ENCODE data around the gene SLC12A4. TPM values are rescaled to one million over a fixed set of nuclear protein-coding genes. Genes with fewer than 3 reads are reported as not detected.

The SLC12A4 gene
- total RNA-seq, 1 experiment from 2014 or later = 107 TPM

GRCh38 chr16:67965668-67966548 is 2.5 kb downstream of the SLC12A4 start:
- Mint-ChIP-seq H3K9me3 (ENCODE audit: unreplicated experiment) (no peaks in the 10 kb centered on the region), H3K4me1 (ENCODE audit: insufficient read depth, unreplicated experiment) (peaks cover 50% of the 10 kb centered on the region), H3K27ac (ENCODE audit: low read depth, unreplicated experiment) (peak overlapping the region; percentile 77), H3K27me3 (ENCODE audit: insufficient read depth, unreplicated experiment) (no peaks in the 10 kb centered on the region), H3K4me3 (ENCODE audit: unreplicated experiment) (peak overlapping the region; percentile 82), H3K36me3 (ENCODE audit: insufficient read depth, unreplicated experiment) (peaks cover 35% of the 10 kb centered on the region)
- no TSS peak for BruUV-seq (replicated peaks)
- ChIA-PET CTCF (interaction anchor here (0.7 to 1.1 kb wide), 3 partner anchors 30 to 89 kb away, joined by 3 read pairs; no protein-coding TSS in a partner anchor), POLR2A (interaction anchor here (0.5 to 5.0 kb wide), 16 partner anchors 9 to 271 kb away, joined by 3 to 40 read pairs (median 4); partner anchors contain the start of genes DDX28, DUS2 and PSMB10)
- TF ChIP-seq CTCF (IDR thresholded peaks at IDR 0.05; ENCODE audit: unreplicated experiment) = no peak
- DNase-seq (ENCODE audit: unreplicated experiment) = peak; percentile 35
- intact Hi-C loops (cut with micrococcal nuclease) = loop anchor here (2.0 to 5.0 kb wide), 2 partner anchors 75 to 271 kb away; partner anchors contain the start of gene ESRP2

GRCh38 chr16:67964477-67965131 is 3.8 kb downstream of the SLC12A4 start:
- intact Hi-C loops (cut with micrococcal nuclease) = loop anchor here (5.0 kb wide), 1 partner anchor 273 kb away; the partner anchor contains the start of gene ESRP2
- peak overlapping the region; percentile 77 for H3K27ac Mint-ChIP-seq (ENCODE audit: low read depth, unreplicated experiment)
- peaks cover 62% of the 10 kb centered on the region for H3K4me1 Mint-ChIP-seq (ENCODE audit: insufficient read depth, unreplicated experiment)
- no peaks in the 10 kb centered on the region for H3K9me3 Mint-ChIP-seq (ENCODE audit: unreplicated experiment)
- no peak for TF ChIP-seq CTCF (IDR thresholded peaks at IDR 0.05; ENCODE audit: unreplicated experiment)
- POLR2A ChIA-PET = interaction anchor here (1.0 to 5.0 kb wide), 5 partner anchors 10 to 120 kb away, joined by 3 to 40 read pairs (median 6); partner anchors contain the start of genes DDX28, DUS2, NFATC3 and PSMB10
- DNase-seq (ENCODE audit: unreplicated experiment) = no peak
- H3K27me3 Mint-ChIP-seq (ENCODE audit: insufficient read depth, unreplicated experiment) = no peaks in the 10 kb centered on the region
- H3K36me3 Mint-ChIP-seq (ENCODE audit: insufficient read depth, unreplicated experiment) = peaks cover 48% of the 10 kb centered on the region
- BruUV-seq (replicated peaks) = no TSS peak
- CTCF ChIA-PET = interaction anchor here (0.6 to 0.8 kb wide), 4 partner anchors 22 to 288 kb away, joined by 3 to 4 read pairs (median 3); no protein-coding TSS in a partner anchor
- H3K4me3 Mint-ChIP-seq (ENCODE audit: unreplicated experiment) = no peak overlapping the region

GRCh38 chr16:67963662-67964321 is 4.6 kb downstream of the SLC12A4 start:
- Mint-ChIP-seq H3K27ac (ENCODE audit: low read depth, unreplicated experiment) (no peak overlapping the region), H3K36me3 (ENCODE audit: insufficient read depth, unreplicated experiment) (peaks cover 56% of the 10 kb centered on the region), H3K9me3 (ENCODE audit: unreplicated experiment) (no peaks in the 10 kb centered on the region), H3K4me3 (ENCODE audit: unreplicated experiment) (no peak overlapping the region), H3K4me1 (ENCODE audit: insufficient read depth, unreplicated experiment) (peaks cover 63% of the 10 kb centered on the region), H3K27me3 (ENCODE audit: insufficient read depth, unreplicated experiment) (no peaks in the 10 kb centered on the region)
- intact Hi-C loops (cut with micrococcal nuclease) = no loop called here
- DNase-seq (ENCODE audit: unreplicated experiment) = no peak
- BruUV-seq (replicated peaks) = no TSS peak
- no peak for TF ChIP-seq CTCF (IDR thresholded peaks at IDR 0.05; ENCODE audit: unreplicated experiment)
- CTCF ChIA-PET = interaction anchor here (0.6 to 1.9 kb wide), 4 partner anchors 23 to 289 kb away, joined by 3 to 5 read pairs (median 4); no protein-coding TSS in a partner anchor
- POLR2A ChIA-PET = interaction anchor here (1.1 to 1.6 kb wide), 3 partner anchors 26 to 121 kb away, joined by 3 to 6 read pairs (median 3); partner anchors contain the start of genes NFATC3 and PSMB10

All from MCF 10A (cell line).